ENCODE results near the gene FABP3.

GRCh38 chr1:31364561-31365250 lies 8.2 kb downstream of the FABP3 start:
- TF ChIP-seq CEBPB (IDR thresholded peaks at IDR 0.05; ENCODE audit: low read depth, low read length) = no peak
- TF ChIP-seq YY1 (IDR thresholded peaks at IDR 0.05; ENCODE audit: low read depth, low read length) = no peak
- TF ChIP-seq CTCF (IDR thresholded peaks at IDR 0.05; ENCODE audit: control extremely low read depth in 1 of 3, insufficient read depth in 1 of 3, low read depth in 1 of 3, low read length in 3 of 3) = no peak
- TF ChIP-seq USF2 (IDR thresholded peaks at IDR 0.05; ENCODE audit: low read length) = no peak
- no peak for TF ChIP-seq POLR2A (IDR thresholded peaks at IDR 0.05; ENCODE audit: control extremely low read depth in 1 of 2, low read depth in 2 of 2, low read length in 2 of 2)

All from H1 (cell line).